Coronary artery (tissue), 2 donors: Measurements from ENCODE around the gene POLR3H.

Experiments
- DNase-seq: peaks from one replicate; pipeline ENCODE4 v3.0.0-alpha.2; 2017; ENCODE audit warnings: low spot score
- H3K27ac ChIP-seq, 2 donors: fragments of 200-600 bp; sonication (generic); one replicate each; pipeline ENCODE4 v1.5.1; 2016 to 2019
- H3K4me3 ChIP-seq: fragments of 200-600 bp; sonication (generic); 2 replicates; pipeline ENCODE4 v1.5.1; 2016; ENCODE audit warnings: mild to moderate bottlenecking, moderate library complexity
- TF ChIP-seq, protein P1 (sequence below): fragments of 200-600 bp; sonication (generic); IDR thresholded peaks from one replicate; pipeline ENCODE4 v1.5.1; 2019; ENCODE audit warnings: antibody characterized with exemption

Gene POLR3H

DNA sequence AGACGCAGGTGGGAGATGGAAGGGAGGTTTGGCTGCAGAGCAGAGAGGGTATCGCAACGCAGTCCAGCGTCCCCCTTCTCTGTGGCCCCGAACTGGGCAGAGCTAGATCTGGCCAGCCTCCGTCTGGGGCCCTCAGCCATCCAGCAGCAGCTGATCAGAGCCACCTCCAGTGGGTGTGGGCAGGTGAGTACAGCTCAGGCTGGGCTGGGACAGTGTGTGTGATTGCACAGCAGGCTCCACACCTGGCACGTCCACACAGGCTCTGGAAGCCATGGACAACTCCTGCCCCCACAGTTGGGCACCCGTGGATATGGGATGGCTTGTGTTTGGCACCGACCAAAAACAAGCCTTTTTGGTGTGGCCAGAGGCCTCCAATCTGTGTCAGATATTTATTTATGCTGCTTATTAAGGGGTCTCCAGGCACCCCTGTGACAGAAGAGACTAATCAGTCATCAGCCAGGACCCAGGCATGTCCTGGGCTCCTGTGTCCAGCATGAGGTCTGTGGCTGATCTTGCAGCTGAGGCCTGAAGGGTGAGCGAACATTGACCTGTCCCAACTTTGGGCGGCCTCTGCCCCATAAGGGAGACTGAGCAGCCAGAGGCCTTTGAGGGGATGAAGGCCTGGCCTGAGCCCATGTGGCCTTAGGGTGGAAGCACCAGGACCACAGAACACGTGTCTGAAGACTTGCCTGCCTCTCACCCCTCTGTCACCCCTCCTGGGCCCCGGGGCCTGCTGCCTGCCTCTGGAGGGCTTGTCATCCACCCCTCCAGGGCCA, 18.6 kb downstream of the POLR3H start:
- H3K27ac ChIP-seq: peak overlapping the region; percentile 92 to 96
- DNase-seq: no peak
- H3K4me3 ChIP-seq: no peak overlapping the region
- TF ChIP-seq, protein P1, sequence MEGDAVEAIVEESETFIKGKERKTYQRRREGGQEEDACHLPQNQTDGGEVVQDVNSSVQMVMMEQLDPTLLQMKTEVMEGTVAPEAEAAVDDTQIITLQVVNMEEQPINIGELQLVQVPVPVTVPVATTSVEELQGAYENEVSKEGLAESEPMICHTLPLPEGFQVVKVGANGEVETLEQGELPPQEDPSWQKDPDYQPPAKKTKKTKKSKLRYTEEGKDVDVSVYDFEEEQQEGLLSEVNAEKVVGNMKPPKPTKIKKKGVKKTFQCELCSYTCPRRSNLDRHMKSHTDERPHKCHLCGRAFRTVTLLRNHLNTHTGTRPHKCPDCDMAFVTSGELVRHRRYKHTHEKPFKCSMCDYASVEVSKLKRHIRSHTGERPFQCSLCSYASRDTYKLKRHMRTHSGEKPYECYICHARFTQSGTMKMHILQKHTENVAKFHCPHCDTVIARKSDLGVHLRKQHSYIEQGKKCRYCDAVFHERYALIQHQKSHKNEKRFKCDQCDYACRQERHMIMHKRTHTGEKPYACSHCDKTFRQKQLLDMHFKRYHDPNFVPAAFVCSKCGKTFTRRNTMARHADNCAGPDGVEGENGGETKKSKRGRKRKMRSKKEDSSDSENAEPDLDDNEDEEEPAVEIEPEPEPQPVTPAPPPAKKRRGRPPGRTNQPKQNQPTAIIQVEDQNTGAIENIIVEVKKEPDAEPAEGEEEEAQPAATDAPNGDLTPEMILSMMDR: no peak

DNA sequence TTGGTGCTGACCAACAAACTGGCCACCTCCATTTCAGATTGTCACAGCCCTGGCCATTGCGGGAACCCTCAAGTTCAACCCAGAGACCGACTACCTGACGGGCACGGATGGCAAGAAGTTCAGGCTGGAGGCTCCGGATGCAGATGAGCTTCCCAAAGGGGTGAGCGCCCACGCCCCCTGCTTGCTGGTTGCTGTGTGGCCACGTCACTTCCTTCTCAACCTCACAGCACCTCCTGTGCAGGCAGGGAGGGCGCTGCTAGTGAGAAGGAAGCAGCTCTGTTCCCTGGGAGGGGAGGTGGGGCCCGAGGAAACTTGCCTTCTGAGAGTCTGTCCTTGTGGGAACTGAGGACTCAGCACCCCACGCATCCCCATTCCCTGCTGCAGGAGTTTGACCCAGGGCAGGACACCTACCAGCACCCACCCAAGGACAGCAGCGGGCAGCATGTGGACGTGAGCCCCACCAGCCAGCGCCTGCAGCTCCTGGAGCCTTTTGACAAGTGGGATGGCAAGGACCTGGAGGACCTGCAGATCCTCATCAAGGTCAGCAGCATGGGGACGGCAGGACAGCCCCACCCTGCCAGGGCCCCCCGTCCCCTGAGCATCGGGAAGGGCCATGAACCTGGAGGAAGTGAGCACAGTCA, 19.3 kb downstream of the POLR3H start:
- DNase-seq: no peak
- TF ChIP-seq, protein P1: no peak
- Histone ChIP-seq H3K27ac (peak overlapping the region; percentile 92 to 96), H3K4me3 (no peak overlapping the region)

DNA sequence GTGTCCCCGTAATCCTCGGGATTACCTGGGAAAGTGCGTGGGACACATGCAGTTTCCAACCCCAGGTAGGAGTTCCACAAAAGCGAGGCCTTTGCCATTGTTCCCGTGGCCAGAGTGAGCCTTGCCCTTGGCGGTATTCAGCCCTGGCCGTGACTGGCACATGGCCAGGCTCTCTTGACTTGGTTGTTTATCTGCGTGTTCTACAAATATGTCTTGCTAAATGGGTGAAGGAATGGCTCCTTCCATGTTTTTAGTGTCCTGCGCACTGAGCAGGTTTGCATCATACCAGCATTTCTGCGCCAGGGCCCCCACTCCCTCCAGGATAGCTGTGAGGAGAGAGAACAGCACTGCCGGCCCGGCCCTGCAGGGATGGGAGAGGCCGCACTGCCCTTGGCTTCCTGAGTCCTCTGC, 20.0 kb downstream of the POLR3H start:
- Histone ChIP-seq H3K4me3 (peak overlapping the region; percentile 20), H3K27ac (peak overlapping the region; percentile 92 to 96)
- TF ChIP-seq, protein P1: no peak
- peak; percentile 91 for DNase-seq

DNA sequence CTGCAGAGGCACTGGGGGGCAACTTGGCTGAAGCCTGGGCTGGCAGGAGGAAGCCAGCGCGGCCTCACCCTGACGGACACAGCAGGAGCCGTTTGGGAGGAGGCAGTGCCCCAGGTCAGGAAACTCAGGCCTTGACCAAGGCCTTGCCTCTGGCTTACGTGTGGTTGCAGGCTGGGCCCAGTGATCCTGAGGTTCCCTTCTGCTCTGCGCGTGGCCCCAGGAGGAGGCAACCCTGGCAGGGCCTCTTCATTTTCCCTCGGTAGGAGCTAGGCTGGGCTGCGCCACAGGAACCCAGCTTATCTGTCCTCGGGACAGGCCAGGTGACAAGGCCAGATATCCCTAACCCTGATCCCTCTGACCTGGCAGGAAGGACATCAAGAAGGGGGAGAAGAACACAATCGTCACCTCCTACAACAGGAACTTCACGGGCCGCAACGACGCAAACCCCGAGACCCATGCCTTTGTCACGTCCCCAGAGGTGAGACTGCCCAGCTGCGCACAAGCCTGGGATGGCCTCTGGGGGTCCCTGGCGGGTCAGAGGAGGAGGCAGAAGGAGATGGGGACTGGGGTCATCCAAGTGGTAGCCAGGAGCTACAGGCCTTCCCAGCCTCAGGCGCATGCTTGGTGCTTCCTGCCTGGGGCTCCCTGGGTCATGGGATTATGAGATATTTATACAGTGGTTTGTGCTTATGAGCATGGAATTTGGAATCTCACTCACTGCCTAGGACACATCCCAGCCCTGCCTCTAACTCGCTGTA, 20.6 kb downstream of the POLR3H start:
- no peak for DNase-seq
- Histone ChIP-seq H3K27ac (peak overlapping the region; percentile 92 to 96), H3K4me3 (peak overlapping the region; percentile 20)
- TF ChIP-seq, protein P1: no peak

DNA sequence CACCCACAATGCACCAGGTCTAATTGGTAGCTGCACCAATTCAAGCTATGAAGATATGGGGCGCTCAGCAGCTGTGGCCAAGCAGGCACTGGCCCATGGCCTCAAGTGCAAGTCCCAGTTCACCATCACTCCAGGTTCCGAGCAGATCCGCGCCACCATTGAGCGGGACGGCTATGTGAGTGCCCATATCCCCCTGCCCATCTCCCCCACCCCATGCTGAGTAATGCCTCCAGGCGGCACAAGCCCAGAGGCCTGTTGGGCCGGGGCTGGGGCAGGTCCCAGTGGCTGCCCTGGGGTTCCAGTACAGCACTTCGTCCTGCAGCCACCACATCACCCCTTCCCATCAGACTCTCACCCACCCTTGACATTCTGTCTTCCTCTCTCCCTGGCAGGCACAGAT, 21.5 kb downstream of the POLR3H start:
- TF ChIP-seq, protein P1: no peak
- Histone ChIP-seq H3K4me3 (no peak overlapping the region), H3K27ac (peak overlapping the region; percentile 92 to 96)
- DNase-seq: no peak

DNA sequence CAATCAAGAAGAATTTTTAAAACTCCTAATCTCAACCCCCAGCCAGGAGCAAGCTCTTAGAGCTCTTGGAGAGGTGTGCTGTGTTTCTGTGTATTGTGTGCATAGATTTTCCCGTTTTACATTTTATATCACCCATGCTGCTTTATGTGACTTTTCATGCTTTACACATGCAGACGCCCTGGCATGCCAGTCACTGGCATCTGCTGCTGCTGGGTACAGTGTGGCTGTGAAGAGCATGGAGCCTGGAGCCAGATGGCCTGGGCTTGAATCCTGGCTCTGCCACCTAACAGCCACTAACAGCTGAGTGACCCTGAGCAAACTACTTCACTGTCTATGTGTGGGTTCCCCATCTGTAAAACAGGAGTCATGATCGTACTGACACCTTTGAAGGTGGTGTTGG, 23.1 kb downstream of the POLR3H start:
- DNase-seq: no peak
- Histone ChIP-seq H3K4me3 (no peak overlapping the region), H3K27ac (no peak overlapping the region)
- TF ChIP-seq, protein P1: no peak
